ENCODE measurements around the gene PFKFB2.

GRCh38 chr1:207030522-207031009 is 22.5 kb upstream of the PFKFB2 start:
- TF ChIP-seq CTCF (IDR thresholded peaks at IDR 0.05; ENCODE audit: low read length) = no peak
- no peak for TF ChIP-seq EZH2 (optimal IDR thresholded peaks at IDR 0.05; ENCODE audit: low read depth, low read length)
